ENCODE measurements around the gene ALKBH8. TPM values are rescaled to one million over a fixed set of nuclear protein-coding genes. Genes with fewer than 3 reads are reported as not detected.

Gene ALKBH8
- total RNA-seq, 1 donor from 2014 or later: 11.8 TPM

DNA sequence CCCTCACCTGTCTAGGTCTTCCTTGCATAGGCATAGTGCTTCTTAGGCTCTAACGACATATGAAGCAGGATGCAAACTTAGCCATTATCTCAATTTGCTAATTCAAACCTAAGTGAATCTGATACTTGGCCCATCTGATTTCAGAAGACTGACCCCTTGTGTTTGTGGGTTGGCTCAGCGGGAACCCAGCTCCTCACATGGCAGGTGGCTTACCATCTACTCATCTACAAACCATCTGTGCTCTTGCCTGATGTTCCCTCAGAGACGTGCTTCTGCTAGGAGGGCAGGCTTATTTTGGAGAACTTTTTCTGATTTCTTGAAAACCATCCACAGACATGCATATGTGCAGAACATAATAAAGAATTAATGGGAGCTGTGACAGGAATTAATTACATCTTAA is 40.6 kb upstream of the ALKBH8 start:
- H3K4me1 Mint-ChIP-seq: no peaks in the 10 kb centered on the region
- H3K27me3 Mint-ChIP-seq: peaks cover 35% of the 10 kb centered on the region
- H3K9me3 Mint-ChIP-seq: no peaks in the 10 kb centered on the region
- DNase-seq: no peak
- TF ChIP-seq, protein P1, sequence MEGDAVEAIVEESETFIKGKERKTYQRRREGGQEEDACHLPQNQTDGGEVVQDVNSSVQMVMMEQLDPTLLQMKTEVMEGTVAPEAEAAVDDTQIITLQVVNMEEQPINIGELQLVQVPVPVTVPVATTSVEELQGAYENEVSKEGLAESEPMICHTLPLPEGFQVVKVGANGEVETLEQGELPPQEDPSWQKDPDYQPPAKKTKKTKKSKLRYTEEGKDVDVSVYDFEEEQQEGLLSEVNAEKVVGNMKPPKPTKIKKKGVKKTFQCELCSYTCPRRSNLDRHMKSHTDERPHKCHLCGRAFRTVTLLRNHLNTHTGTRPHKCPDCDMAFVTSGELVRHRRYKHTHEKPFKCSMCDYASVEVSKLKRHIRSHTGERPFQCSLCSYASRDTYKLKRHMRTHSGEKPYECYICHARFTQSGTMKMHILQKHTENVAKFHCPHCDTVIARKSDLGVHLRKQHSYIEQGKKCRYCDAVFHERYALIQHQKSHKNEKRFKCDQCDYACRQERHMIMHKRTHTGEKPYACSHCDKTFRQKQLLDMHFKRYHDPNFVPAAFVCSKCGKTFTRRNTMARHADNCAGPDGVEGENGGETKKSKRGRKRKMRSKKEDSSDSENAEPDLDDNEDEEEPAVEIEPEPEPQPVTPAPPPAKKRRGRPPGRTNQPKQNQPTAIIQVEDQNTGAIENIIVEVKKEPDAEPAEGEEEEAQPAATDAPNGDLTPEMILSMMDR (IDR thresholded peaks at IDR 0.05): no peak
- intact Hi-C loops (cut with micrococcal nuclease): loop anchor here (5.0 kb wide), 1 partner anchor 44 kb away; no protein-coding TSS in a partner anchor
- CTCF ChIA-PET: no interaction called here
- POLR2A ChIA-PET: no interaction called here
- no peak for ATAC-seq (ENCODE audit: low read depth)
- no peak overlapping the region for H3K4me3 Mint-ChIP-seq
- H3K27ac Mint-ChIP-seq: no peak overlapping the region
- H3K36me3 Mint-ChIP-seq (ENCODE audit: low read depth): no peaks in the 10 kb centered on the region

DNA sequence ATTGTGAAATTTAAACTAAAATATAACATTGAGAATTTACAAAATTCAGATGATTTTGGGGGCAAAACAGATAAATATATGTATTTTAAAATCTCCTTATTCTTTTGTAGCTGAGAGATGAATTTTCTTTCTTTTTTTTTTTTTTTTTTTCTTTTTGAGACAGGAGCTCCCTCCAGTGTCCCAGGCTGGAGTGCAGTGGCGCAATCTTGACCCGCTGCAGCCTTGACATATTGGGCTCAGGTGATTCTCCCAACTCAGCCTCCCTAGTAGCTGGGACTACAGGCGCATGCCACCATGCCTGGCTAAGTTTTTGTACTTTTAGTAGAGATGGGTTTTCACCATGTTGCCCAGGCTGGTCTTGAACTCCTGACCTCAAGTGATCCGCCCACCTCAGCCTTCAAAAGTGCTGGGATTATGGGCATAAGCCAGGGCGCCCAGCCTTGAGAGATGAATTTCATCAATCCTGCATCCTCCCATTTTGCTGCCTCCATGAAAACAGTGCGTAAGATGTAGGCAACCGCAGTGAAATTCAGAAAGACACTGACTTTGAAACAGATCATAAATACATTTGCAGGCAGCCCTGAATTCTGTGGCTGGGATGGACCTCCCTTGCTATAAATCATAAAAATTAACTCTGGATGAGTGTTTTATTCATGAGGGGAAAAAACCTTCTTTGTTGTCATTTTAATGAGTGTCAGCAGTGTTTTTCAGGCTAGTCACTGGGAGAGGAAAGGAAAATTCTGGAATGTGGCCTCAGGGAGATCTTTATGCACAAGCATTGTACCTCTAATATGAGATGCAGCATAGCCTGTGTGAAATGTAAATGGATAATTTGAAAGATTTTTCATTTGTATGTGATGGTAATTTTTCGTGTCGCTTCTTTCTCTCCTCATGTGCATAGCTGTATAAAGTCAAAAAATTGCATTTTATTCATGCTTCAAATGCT is 39.8 kb upstream of the ALKBH8 start:
- no peak for DNase-seq
- TF ChIP-seq, protein P1 (IDR thresholded peaks at IDR 0.05): no peak
- POLR2A ChIA-PET: no interaction called here
- intact Hi-C loops (cut with micrococcal nuclease): loop anchor here (5.0 kb wide), 1 partner anchor 43 kb away; no protein-coding TSS in a partner anchor
- no peak overlapping the region for H3K27ac Mint-ChIP-seq
- ATAC-seq (ENCODE audit: low read depth): no peak
- no peaks in the 10 kb centered on the region for H3K9me3 Mint-ChIP-seq
- no peaks in the 10 kb centered on the region for H3K36me3 Mint-ChIP-seq (ENCODE audit: low read depth)
- peaks cover 34% of the 10 kb centered on the region for H3K27me3 Mint-ChIP-seq
- no peak overlapping the region for H3K4me3 Mint-ChIP-seq
- no peaks in the 10 kb centered on the region for H3K4me1 Mint-ChIP-seq
- CTCF ChIA-PET: no interaction called here

DNA sequence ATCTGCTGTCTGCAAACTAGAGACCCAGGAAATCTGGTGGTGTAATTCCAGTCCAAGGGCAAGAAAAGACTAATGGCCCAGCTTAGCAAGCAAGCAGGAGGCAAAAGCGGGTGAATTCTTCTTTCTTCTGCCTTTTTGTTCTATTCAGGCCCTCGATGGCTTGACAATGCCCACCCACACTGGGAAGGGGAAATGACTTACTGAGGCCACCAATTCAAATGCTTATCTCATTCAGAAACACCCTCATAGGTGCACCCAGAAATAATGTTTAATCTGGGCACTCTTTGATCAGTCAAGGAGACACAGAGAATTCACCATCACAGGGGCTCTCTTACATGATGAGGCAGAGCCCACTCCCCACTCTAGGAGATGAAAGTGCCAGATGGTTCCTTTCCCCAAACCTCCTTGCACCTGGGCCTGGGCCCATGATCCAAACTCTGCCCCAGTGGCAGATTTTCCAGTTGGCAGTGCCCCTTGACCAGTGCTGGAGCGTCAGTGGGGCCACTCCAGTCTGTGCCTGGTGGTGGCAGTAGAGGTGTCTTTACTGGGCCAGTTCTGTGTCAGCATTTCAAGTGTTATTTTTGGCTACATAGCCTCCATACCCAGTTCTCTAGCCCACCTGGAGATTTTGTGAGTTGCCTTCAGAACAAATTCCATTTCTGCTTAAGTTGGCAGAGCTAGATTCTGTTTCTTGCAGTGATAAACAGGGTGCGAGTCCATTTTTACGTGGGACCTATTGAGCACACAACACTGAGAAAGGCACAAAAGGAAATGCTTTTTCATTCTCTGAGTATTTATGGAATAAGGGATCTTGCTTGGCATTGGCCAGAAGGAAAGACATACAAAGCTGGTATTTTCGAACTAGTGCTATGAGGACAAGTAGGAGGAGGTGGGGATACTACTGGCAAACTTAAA is 32.9 kb upstream of the ALKBH8 start:
- Mint-ChIP-seq H3K27ac (no peak overlapping the region), H3K4me3 (no peak overlapping the region), H3K27me3 (peaks cover 49% of the 10 kb centered on the region), H3K4me1 (no peaks in the 10 kb centered on the region), H3K9me3 (no peaks in the 10 kb centered on the region), H3K36me3 (ENCODE audit: low read depth) (no peaks in the 10 kb centered on the region)
- ATAC-seq (ENCODE audit: low read depth) (no peak), DNase-seq (no peak)
- intact Hi-C loops (cut with micrococcal nuclease): no loop called here
- POLR2A ChIA-PET: no interaction called here
- CTCF ChIA-PET: no interaction called here
- TF ChIP-seq, protein P1 (IDR thresholded peaks at IDR 0.05): no peak

DNA sequence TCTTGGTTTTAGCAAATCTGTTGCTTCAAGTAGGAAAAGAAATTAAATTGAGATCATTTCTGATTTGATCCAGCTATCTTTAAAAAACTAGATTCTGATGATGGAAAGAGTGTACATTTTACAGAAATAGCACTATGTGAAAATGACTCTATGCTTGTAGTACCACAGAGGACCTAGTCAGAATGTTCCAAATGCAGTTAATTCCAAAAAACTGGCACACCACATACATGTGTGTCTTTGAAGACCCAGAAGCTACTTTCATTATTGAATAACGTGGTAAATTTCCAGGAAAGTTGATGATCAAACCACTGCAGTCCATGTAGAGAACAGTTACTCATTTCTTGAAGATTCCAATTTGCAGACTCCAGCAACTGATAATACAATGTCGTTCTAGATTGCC is 29.2 kb upstream of the ALKBH8 start:
- no peak overlapping the region for H3K27ac Mint-ChIP-seq
- H3K4me1 Mint-ChIP-seq: peaks cover 27% of the 10 kb centered on the region
- intact Hi-C loops (cut with micrococcal nuclease): no loop called here
- TF ChIP-seq, protein P1 (IDR thresholded peaks at IDR 0.05): no peak
- no peak for DNase-seq
- H3K9me3 Mint-ChIP-seq: no peaks in the 10 kb centered on the region
- no peak overlapping the region for H3K4me3 Mint-ChIP-seq
- H3K27me3 Mint-ChIP-seq: peaks cover 63% of the 10 kb centered on the region
- ChIA-PET CTCF (no interaction called here), POLR2A (no interaction called here)
- H3K36me3 Mint-ChIP-seq (ENCODE audit: low read depth): no peaks in the 10 kb centered on the region
- no peak for ATAC-seq (ENCODE audit: low read depth)

DNA sequence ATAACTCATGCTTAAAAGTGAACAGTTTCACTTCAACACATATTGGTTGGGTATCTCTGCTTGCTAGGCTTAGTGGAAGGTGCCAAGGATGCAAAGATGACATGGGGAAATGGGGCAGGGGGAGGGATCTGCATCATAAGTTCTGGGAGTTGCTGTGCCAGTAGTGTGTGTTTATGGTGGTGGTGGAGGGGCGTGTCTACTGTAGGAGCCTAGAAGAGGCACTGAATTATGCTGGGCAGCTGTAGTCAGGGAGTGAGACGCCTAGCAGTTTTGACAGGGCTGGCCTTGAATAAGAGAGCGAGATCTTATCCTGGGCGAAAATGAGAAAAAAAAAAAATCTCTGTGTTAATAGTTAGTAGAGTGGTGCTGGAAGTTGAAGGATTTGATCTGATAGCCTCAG is 28.4 kb upstream of the ALKBH8 start:
- intact Hi-C loops (cut with micrococcal nuclease): no loop called here
- Mint-ChIP-seq H3K36me3 (ENCODE audit: low read depth) (no peaks in the 10 kb centered on the region), H3K4me3 (no peak overlapping the region), H3K9me3 (no peaks in the 10 kb centered on the region), H3K27ac (no peak overlapping the region), H3K4me1 (peaks cover 28% of the 10 kb centered on the region), H3K27me3 (peaks cover 66% of the 10 kb centered on the region)
- ATAC-seq (ENCODE audit: low read depth) (no peak), DNase-seq (no peak)
- ChIA-PET CTCF (no interaction called here), POLR2A (no interaction called here)
- TF ChIP-seq, protein P1 (IDR thresholded peaks at IDR 0.05): no peak

Measured in activated B cell treated with CpG ODN at 0.5 μM for 24 hours (primary cell).